SK-N-SH (cell line): ENCODE results near the gene CD2AP. TPM values are rescaled to one million over a fixed set of nuclear protein-coding genes. Genes with fewer than 3 reads are reported as not detected.

Source experiments
- CTCF ChIA-PET: fragments of 300-600, 350-600 bp; formaldehyde crosslinking; extraction: SDS; loops from one replicate; lab custom pipeline; 2021; lab: Yijun Ruan, JAX
- POLR2A ChIA-PET: fragments of 350-600 bp; sonication (Branson Sonifier 250); formaldehyde crosslinking; extraction: SDS; loops from one replicate; lab custom pipeline; 2020; ENCODE audit warnings: antibody characterized with exemption, inconsistent platforms; lab: Yijun Ruan, JAX
- DNase-seq: peaks from one replicate; pipeline ENCODE4 v3.0.0; 2012
- H2AFZ ChIP-seq: fragments of 200-600 bp; sonication (generic); 2 replicates; pipeline ENCODE4 v1.8.1; 2016; ENCODE audit warnings: antibody characterized with exemption, mild to moderate bottlenecking, low read depth
- H3F3A ChIP-seq: fragments of 200-600 bp; sonication (generic); replicated peaks from 2 replicates; pipeline ENCODE3; 2016; ENCODE audit warnings: antibody characterized with exemption, mild to moderate bottlenecking; ENCODE audit not compliant: insufficient read depth
- H3K27ac ChIP-seq, 2 experiments: fragments of 200-500 bp in 1 of 2; fragments of 200-600 bp in 1 of 2; sonication (Bioruptor generic) in 1 of 2; sonication (generic), shearing (Covaris generic) in 1 of 2; 2 replicates each; pipeline versions ENCODE4 v1.5.1 to v1.6.1; 2014 to 2016; ENCODE audit warnings: low read depth in 2 of 2, inconsistent platforms in 1 of 2, low read length in 1 of 2, mild to moderate bottlenecking in 1 of 2, mixed read lengths in 1 of 2
- H3K27me3 ChIP-seq: fragments of 200-600 bp; sonication (generic), shearing (Covaris generic); 2 replicates; pipeline ENCODE4 v1.6.1; 2016; ENCODE audit warnings: mixed run types; ENCODE audit not compliant: insufficient read depth
- H3K36me3 ChIP-seq, 2 experiments: fragments of 200-500 bp in 1 of 2; fragments of 200-600 bp in 1 of 2; sonication (Bioruptor generic) in 1 of 2; sonication (generic) in 1 of 2; replicated peaks in 1 of 2; 2 replicates each; pipeline versions ENCODE3 to v1.5.1; 2014 to 2016; ENCODE audit warnings: low read length in 1 of 2, mild to moderate bottlenecking in 1 of 2; ENCODE audit not compliant: insufficient read depth in 2 of 2, control insufficient read depth in 1 of 2
- H3K4me1 ChIP-seq, 2 experiments: fragments of 200-500 bp in 1 of 2; fragments of 200-600 bp in 1 of 2; sonication (Bioruptor generic) in 1 of 2; sonication (generic), shearing (Covaris generic) in 1 of 2; 2 replicates each; pipeline versions ENCODE4 v1.5.1 to v1.6.1; 2014 to 2016; ENCODE audit warnings: low read depth in 1 of 2, low read length in 1 of 2, mixed run types in 1 of 2; ENCODE audit not compliant: insufficient read depth in 2 of 2, control insufficient read depth in 1 of 2
- H3K4me2 ChIP-seq: fragments of 200-600 bp; sonication (generic), shearing (Covaris generic); 2 replicates; pipeline ENCODE4 v1.6.1; 2017; ENCODE audit warnings: mixed run types
- H3K4me3 ChIP-seq, 2 experiments: fragments of 200-500 bp in 1 of 2; fragments of 200-600 bp in 1 of 2; sonication (Bioruptor generic) in 1 of 2; sonication (generic), shearing (Covaris generic) in 1 of 2; 2 replicates each; pipeline versions ENCODE4 v1.5.1 to v1.8.1; 2014 to 2016; ENCODE audit warnings: low read depth in 2 of 2, inconsistent platforms in 1 of 2, low read length in 1 of 2, mild to moderate bottlenecking in 1 of 2, mixed read lengths in 1 of 2, moderate library complexity in 1 of 2
- H3K79me2 ChIP-seq: fragments of 200-600 bp; sonication (generic); 2 replicates; pipeline ENCODE4 v1.8.1; 2017; ENCODE audit warnings: mild to moderate bottlenecking; ENCODE audit not compliant: insufficient read depth
- H3K9ac ChIP-seq: fragments of 200-600 bp; sonication (generic); 2 replicates; pipeline ENCODE4 v1.6.1; 2017; ENCODE audit warnings: mixed run types
- H3K9me2 ChIP-seq: fragments of 200-600 bp; sonication (generic); 2 replicates; pipeline ENCODE4 v1.6.1; 2017; ENCODE audit warnings: mixed run types
- H3K9me3 ChIP-seq: fragments of 200-600 bp; sonication (generic); 2 replicates; pipeline ENCODE4 v1.6.1; 2017; ENCODE audit warnings: mixed run types, mild to moderate bottlenecking, moderate library complexity
- H4K20me1 ChIP-seq: fragments of 200-600 bp; sonication (generic); 2 replicates; pipeline ENCODE4 v1.6.1; 2017; ENCODE audit warnings: mild to moderate bottlenecking, mixed run types; ENCODE audit not compliant: insufficient read depth
- CHD2 ChIP-seq: fragments of 150-350 bp; IDR thresholded peaks from 2 replicates; pipeline ENCODE4 v1.6.1; 2018; ENCODE audit warnings: low read length; ENCODE audit not compliant: partially characterized antibody
- EP300 ChIP-seq, 2 experiments: IDR thresholded peaks; 2 replicates each; pipeline versions ENCODE4 v1.4.0 to v1.6.1; 2012; ENCODE audit warnings: borderline replicate concordance in 1 of 2, low read depth in 1 of 2, low read length in 1 of 2
- GABPA ChIP-seq: IDR thresholded peaks from 2 replicates; pipeline ENCODE4 v1.4.0; 2012; ENCODE audit warnings: low read depth, mild to moderate bottlenecking
- JUND ChIP-seq: IDR thresholded peaks from 2 replicates; pipeline ENCODE4 v1.4.0; 2012
- NRF1 ChIP-seq: IDR thresholded peaks from 2 replicates; pipeline ENCODE4 v1.6.1; 2012; ENCODE audit warnings: low read depth, mild to moderate bottlenecking, low read length
- POLR2AphosphoS5 ChIP-seq: IDR thresholded peaks from 2 replicates; pipeline ENCODE4 v1.6.1; 2012; ENCODE audit warnings: low read depth, low read length
- RAD21 ChIP-seq: IDR thresholded peaks from 2 replicates; pipeline ENCODE4 v1.6.1; 2012; ENCODE audit warnings: mild to moderate bottlenecking, low read length
- RCOR1 ChIP-seq: fragments of 150-350 bp; IDR thresholded peaks from 2 replicates; pipeline ENCODE4 v1.6.1; 2017; ENCODE audit warnings: antibody characterized with exemption, low read length
- SIN3A ChIP-seq: IDR thresholded peaks from 2 replicates; pipeline ENCODE4 v1.6.1; 2012; ENCODE audit warnings: low read depth, mild to moderate bottlenecking, low read length, moderate library complexity, borderline replicate concordance
- SMC3 ChIP-seq: IDR thresholded peaks from 2 replicates; pipeline ENCODE4 v1.6.1; 2012; ENCODE audit warnings: low read depth, low read length, improper control_type of control experiment
- TEAD4 ChIP-seq: IDR thresholded peaks from 2 replicates; pipeline ENCODE4 v1.4.0; 2012; ENCODE audit warnings: mild to moderate bottlenecking, borderline replicate concordance; ENCODE audit not compliant: insufficient read depth
- WGBS: methylation state at CpG from one replicate; pipeline ENCODE4 v1.1.6; 2017; ENCODE audit warnings: low lambda C conversion rate; 5-methylcytosine and 5-hydroxymethylcytosine counted together
- polyA plus RNA-seq, 3 experiments: library from polyadenylated mRNA; depleted of rRNA; stranded (reverse); fragments of >200 nt; gene quantifications; 2 replicates each; pipeline ENCODE4 v1.2.3, GENCODE V29; 2012
- TF ChIP-seq, protein P1 (sequence below): fragments of 150-350 bp; IDR thresholded peaks from 2 replicates; pipeline ENCODE4 v1.6.1; 2017; ENCODE audit warnings: antibody characterized with exemption, low read length, low read depth, borderline replicate concordance
- TF ChIP-seq, protein P2 (sequence below): IDR thresholded peaks from 2 replicates; pipeline ENCODE4 v1.4.0; 2012; ENCODE audit warnings: low read depth
- TF ChIP-seq, protein P3 (sequence below): IDR thresholded peaks from 2 replicates; pipeline ENCODE4 v1.4.0; 2012; ENCODE audit warnings: low read depth, borderline replicate concordance
- TF ChIP-seq, protein P4 (sequence below): IDR thresholded peaks from 2 replicates; pipeline ENCODE4; 2012
- TF ChIP-seq, protein P5 (sequence below): IDR thresholded peaks from 2 replicates; pipeline ENCODE4 v1.4.0; 2012; ENCODE audit warnings: low read depth, borderline replicate concordance
- TF ChIP-seq, protein P6 (sequence below): fragments of 150-350 bp; IDR thresholded peaks from 2 replicates; pipeline ENCODE4 v1.6.1; 2016; ENCODE audit warnings: mild to moderate bottlenecking, low read depth, low read length

CD2AP gene
- polyA plus RNA-seq, 1 of the 3 experiments (the other 2 are of a cell fraction): 1.6 TPM

DNA sequence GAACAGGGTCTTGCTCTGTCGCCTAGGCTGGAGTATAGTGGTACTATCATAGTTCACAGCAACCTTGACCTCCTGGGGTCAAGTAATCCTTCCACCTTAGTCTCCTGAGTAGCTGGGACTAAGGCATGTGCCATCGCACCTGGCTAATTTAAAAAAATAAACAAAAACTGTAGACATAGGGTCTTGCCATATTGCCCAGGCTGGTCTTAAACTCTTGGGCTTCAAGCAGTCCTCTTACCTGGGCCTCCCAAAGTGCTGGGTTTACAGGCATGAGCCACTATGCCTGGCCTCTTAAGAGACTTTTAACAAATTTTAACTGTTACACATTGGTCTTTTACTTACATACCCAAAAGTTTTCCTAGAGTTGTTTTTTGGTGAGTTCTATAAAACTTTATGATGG is 12.4 kb downstream of the CD2AP start (continued):
- TF ChIP-seq, protein P1, sequence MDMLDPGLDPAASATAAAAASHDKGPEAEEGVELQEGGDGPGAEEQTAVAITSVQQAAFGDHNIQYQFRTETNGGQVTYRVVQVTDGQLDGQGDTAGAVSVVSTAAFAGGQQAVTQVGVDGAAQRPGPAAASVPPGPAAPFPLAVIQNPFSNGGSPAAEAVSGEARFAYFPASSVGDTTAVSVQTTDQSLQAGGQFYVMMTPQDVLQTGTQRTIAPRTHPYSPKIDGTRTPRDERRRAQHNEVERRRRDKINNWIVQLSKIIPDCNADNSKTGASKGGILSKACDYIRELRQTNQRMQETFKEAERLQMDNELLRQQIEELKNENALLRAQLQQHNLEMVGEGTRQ: no peak
- TF ChIP-seq, protein P2, sequence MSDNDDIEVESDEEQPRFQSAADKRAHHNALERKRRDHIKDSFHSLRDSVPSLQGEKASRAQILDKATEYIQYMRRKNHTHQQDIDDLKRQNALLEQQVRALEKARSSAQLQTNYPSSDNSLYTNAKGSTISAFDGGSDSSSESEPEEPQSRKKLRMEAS: no peak

DNA sequence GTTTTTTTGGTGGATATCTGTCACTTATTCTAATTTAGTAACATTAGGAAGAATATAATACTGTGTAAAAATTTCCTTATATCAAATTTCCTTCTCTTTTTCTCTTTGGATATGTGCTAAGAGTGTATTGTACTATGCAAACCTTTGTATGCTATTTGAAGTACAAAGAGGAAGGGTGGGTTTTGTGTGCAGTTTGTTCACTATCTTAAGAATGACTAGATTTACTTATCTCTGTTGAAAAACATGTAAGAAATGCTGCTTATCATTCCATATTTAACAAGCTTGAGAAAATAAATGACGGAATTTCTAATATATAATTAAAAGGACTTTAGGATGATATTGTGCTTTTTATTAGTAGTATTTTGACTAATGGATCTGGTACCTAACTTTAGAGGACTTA is 13.1 kb downstream of the CD2AP start:
- 91% methylated on average over 1 of the region's 1 CpG for WGBS

More for the DNA sequence above, 13.1 kb downstream of the CD2AP start:
- TF ChIP-seq RCOR1 (no peak), GABPA (no peak), SIN3A (no peak), JUND (no peak), SMC3 (no peak), RAD21 (no peak), CHD2 (no peak), POLR2AphosphoS5 (no peak), TEAD4 (no peak), EP300 (IDR thresholded peaks at IDR 0.05; ENCODE audit: borderline replicate concordance in 1 of 2, low read depth in 1 of 2, low read length in 1 of 2) (no peak), NRF1 (no peak)
- TF ChIP-seq, protein P1: no peak
- TF ChIP-seq, protein P3, sequence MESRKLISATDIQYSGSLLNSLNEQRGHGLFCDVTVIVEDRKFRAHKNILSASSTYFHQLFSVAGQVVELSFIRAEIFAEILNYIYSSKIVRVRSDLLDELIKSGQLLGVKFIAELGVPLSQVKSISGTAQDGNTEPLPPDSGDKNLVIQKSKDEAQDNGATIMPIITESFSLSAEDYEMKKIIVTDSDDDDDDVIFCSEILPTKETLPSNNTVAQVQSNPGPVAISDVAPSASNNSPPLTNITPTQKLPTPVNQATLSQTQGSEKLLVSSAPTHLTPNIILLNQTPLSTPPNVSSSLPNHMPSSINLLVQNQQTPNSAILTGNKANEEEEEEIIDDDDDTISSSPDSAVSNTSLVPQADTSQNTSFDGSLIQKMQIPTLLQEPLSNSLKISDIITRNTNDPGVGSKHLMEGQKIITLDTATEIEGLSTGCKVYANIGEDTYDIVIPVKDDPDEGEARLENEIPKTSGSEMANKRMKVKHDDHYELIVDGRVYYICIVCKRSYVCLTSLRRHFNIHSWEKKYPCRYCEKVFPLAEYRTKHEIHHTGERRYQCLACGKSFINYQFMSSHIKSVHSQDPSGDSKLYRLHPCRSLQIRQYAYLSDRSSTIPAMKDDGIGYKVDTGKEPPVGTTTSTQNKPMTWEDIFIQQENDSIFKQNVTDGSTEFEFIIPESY: no peak
- TF ChIP-seq, protein P4, sequence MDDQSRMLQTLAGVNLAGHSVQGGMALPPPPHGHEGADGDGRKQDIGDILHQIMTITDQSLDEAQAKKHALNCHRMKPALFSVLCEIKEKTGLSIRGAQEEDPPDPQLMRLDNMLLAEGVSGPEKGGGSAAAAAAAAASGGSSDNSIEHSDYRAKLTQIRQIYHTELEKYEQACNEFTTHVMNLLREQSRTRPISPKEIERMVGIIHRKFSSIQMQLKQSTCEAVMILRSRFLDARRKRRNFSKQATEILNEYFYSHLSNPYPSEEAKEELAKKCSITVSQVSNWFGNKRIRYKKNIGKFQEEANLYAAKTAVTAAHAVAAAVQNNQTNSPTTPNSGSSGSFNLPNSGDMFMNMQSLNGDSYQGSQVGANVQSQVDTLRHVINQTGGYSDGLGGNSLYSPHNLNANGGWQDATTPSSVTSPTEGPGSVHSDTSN: no peak
- TF ChIP-seq, protein P5, sequence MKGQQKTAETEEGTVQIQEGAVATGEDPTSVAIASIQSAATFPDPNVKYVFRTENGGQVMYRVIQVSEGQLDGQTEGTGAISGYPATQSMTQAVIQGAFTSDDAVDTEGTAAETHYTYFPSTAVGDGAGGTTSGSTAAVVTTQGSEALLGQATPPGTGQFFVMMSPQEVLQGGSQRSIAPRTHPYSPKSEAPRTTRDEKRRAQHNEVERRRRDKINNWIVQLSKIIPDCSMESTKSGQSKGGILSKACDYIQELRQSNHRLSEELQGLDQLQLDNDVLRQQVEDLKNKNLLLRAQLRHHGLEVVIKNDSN: no peak
- TF ChIP-seq, protein P2: no peak
- TF ChIP-seq, protein P6, sequence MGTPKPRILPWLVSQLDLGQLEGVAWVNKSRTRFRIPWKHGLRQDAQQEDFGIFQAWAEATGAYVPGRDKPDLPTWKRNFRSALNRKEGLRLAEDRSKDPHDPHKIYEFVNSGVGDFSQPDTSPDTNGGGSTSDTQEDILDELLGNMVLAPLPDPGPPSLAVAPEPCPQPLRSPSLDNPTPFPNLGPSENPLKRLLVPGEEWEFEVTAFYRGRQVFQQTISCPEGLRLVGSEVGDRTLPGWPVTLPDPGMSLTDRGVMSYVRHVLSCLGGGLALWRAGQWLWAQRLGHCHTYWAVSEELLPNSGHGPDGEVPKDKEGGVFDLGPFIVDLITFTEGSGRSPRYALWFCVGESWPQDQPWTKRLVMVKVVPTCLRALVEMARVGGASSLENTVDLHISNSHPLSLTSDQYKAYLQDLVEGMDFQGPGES: no peak
- H3K9me3 ChIP-seq: no peaks in the 10 kb centered on the region
- no peak for DNase-seq
- H3K4me3 ChIP-seq: no peak overlapping the region
- H3K4me2 ChIP-seq: no peak overlapping the region
- no peaks in the 10 kb centered on the region for H3K27me3 ChIP-seq
- CTCF ChIA-PET: no interaction called here
- H2AFZ ChIP-seq: no peak overlapping the region
- H3F3A ChIP-seq: peaks cover 4% of the 10 kb centered on the region
- no peak overlapping the region for H3K9ac ChIP-seq
- no peaks in the 10 kb centered on the region for H3K9me2 ChIP-seq
- H4K20me1 ChIP-seq: peaks cover 40% of the 10 kb centered on the region
- no peak overlapping the region for H3K27ac ChIP-seq
- H3K36me3 ChIP-seq: no peaks in the 10 kb centered on the region
- no peaks in the 10 kb centered on the region for H3K4me1 ChIP-seq
- H3K79me2 ChIP-seq: peaks cover 93% of the 10 kb centered on the region
- POLR2A ChIA-PET: no interaction called here
